ENCODE measurements around the gene ARAP3. TPM values are rescaled to one million over a fixed set of nuclear protein-coding genes. Genes with fewer than 3 reads are reported as not detected.

The ARAP3 gene
- polyA plus RNA-seq, 1 donor (not counting 4 experiments of a cell fraction or from before 2014, with no cell fraction given), result 1.3 TPM

- Histone ChIP-seq H3K4me1 (ENCODE audit: control insufficient read depth, extremely low read depth, insufficient read depth, low read length) (peaks cover 8% of the 10 kb centered on the region), H4K20me1 (ENCODE audit: control insufficient read depth, extremely low read depth, insufficient read depth, low read length) (peaks cover 4% of the 10 kb centered on the region), H3K27me3 (ENCODE audit: control insufficient read depth, extremely low read depth, insufficient read depth, low read length) (no peaks in the 10 kb centered on the region), H3K9me3 (ENCODE audit: control insufficient read depth, low read depth, low read length) (no peaks in the 10 kb centered on the region), H3K4me3 (ENCODE audit: control insufficient read depth in 2 of 3, extremely low read depth in 1 of 3, insufficient read depth in 2 of 3, low read depth in 1 of 3, low read length in 3 of 3) (no peak overlapping the region), H3K79me2 (ENCODE audit: control insufficient read depth, insufficient read depth, low read length) (peaks cover 44% of the 10 kb centered on the region), H3K9me1 (ENCODE audit: control insufficient read depth, extremely low read depth, insufficient read depth, low read length) (no peaks in the 10 kb centered on the region), H3K4me2 (ENCODE audit: control insufficient read depth, extremely low read depth, insufficient read depth, low read depth, low read length) (no peak overlapping the region), H3K9ac (ENCODE audit: control insufficient read depth, extremely low read depth, insufficient read depth, low read length) (no peak overlapping the region), H3K36me3 (ENCODE audit: control insufficient read depth in 2 of 2, extremely low read depth in 1 of 2, insufficient read depth in 2 of 2, low read length in 2 of 2) (peaks cover 26 to 35% of the 10 kb centered on the region in 2 experiments), H3K27ac (ENCODE audit: control insufficient read depth, insufficient read depth, low read length) (no peak overlapping the region), H2AFZ (ENCODE audit: control insufficient read depth, low read length) (no peak overlapping the region)
- no peak for TF ChIP-seq EZH2 (IDR thresholded peaks at IDR 0.05; ENCODE audit: low read length)
- TF ChIP-seq CTCF (optimal IDR thresholded peaks at IDR 0.05 in 1 of 3, IDR thresholded peaks at IDR 0.05 in 1 of 3, conservative IDR thresholded peaks at IDR 0.05 in 1 of 3; ENCODE audit: extremely low read depth in 1 of 3, insufficient read depth in 2 of 3, low read length in 3 of 3), result no peak
- FAIRE-seq (no peak), DNase-seq (ENCODE audit: low read depth, low spot score) (no peak)
- dilution Hi-C loops (cut with MboI; ENCODE audit: extremely low pct_ligation_motif_present, low sequenced_read_pairs), result no loop called here
These were observed 51.4 kb downstream of the ARAP3 start for GRCh38 chr5:141630570-141631140.

GRCh38 chr5:141628175-141628788, 53.7 kb downstream of the ARAP3 start:
- DNase-seq (ENCODE audit: low read depth, low spot score), result no peak
- dilution Hi-C loops (cut with MboI; ENCODE audit: extremely low pct_ligation_motif_present, low sequenced_read_pairs), result no loop called here
- no peak for TF ChIP-seq CTCF (optimal IDR thresholded peaks at IDR 0.05 in 1 of 3, IDR thresholded peaks at IDR 0.05 in 1 of 3, conservative IDR thresholded peaks at IDR 0.05 in 1 of 3; ENCODE audit: extremely low read depth in 1 of 3, insufficient read depth in 2 of 3, low read length in 3 of 3)
- no peak for TF ChIP-seq EZH2 (IDR thresholded peaks at IDR 0.05; ENCODE audit: low read length)

More at GRCh38 chr5:141628175-141628788, 53.7 kb downstream of the ARAP3 start:
- Histone ChIP-seq H3K4me3 (ENCODE audit: control insufficient read depth in 2 of 3, extremely low read depth in 1 of 3, insufficient read depth in 2 of 3, low read depth in 1 of 3, low read length in 3 of 3) (no peak overlapping the region), H3K9me3 (ENCODE audit: control insufficient read depth, low read depth, low read length) (no peaks in the 10 kb centered on the region), H3K4me2 (ENCODE audit: control insufficient read depth, extremely low read depth, insufficient read depth, low read depth, low read length) (no peak overlapping the region), H3K36me3 (ENCODE audit: control insufficient read depth in 2 of 2, extremely low read depth in 1 of 2, insufficient read depth in 2 of 2, low read length in 2 of 2) (peaks cover 38 to 41% of the 10 kb centered on the region in 2 experiments), H2AFZ (ENCODE audit: control insufficient read depth, low read length) (no peak overlapping the region), H3K9ac (ENCODE audit: control insufficient read depth, extremely low read depth, insufficient read depth, low read length) (no peak overlapping the region), H4K20me1 (ENCODE audit: control insufficient read depth, extremely low read depth, insufficient read depth, low read length) (peaks cover 4% of the 10 kb centered on the region), H3K27me3 (ENCODE audit: control insufficient read depth, extremely low read depth, insufficient read depth, low read length) (no peaks in the 10 kb centered on the region), H3K9me1 (ENCODE audit: control insufficient read depth, extremely low read depth, insufficient read depth, low read length) (no peaks in the 10 kb centered on the region), H3K79me2 (ENCODE audit: control insufficient read depth, insufficient read depth, low read length) (peaks cover 24% of the 10 kb centered on the region), H3K27ac (ENCODE audit: control insufficient read depth, insufficient read depth, low read length) (no peak overlapping the region), H3K4me1 (ENCODE audit: control insufficient read depth, extremely low read depth, insufficient read depth, low read length) (no peaks in the 10 kb centered on the region)
- FAIRE-seq, result no peak

All from keratinocyte (primary cell).